H1 (cell line): ENCODE data around the gene STAP2. TPM values are rescaled to one million over a fixed set of nuclear protein-coding genes. Genes with fewer than 3 reads are reported as not detected.

Source experiments
- CTCF ChIA-PET: fragments of 300-600 bp; sonication (Branson Sonifier 250); formaldehyde crosslinking; loops from one replicate; lab custom pipeline; 2021; ENCODE audit not compliant: partially characterized antibody; lab: Charles Lee
- POLR2A ChIA-PET: fragments of 300-600 bp; sonication (Branson Sonifier 250); formaldehyde crosslinking; loops from one replicate; lab custom pipeline; 2021; ENCODE audit warnings: inconsistent platforms; ENCODE audit not compliant: partially characterized antibody; lab: Charles Lee
- DNase-seq, 2 experiments: peaks; one replicate each; pipeline versions ENCODE4 v3.0.0 to v3.0.0-alpha.2; 2010 to 2022; ENCODE audit warnings: low spot score in 2 of 2, low read depth in 1 of 2, mixed read lengths in 1 of 2
- FAIRE-seq: peaks from 2 replicates; lab custom pipeline; 2011; peaks lifted over from hg19 to GRCh38; lab: Jason Lieb, UNC
- H2AFZ ChIP-seq: 2 replicates; pipeline ENCODE4 v1.8.1; 2012; ENCODE audit warnings: low read length, inconsistent platforms
- H2AK5ac ChIP-seq: 2 replicates; pipeline ENCODE4 v1.6.1; 2013; ENCODE audit warnings: low read depth, low read length
- H2BK120ac ChIP-seq: replicated peaks from 2 replicates; pipeline ENCODE3; 2013; ENCODE audit warnings: low read depth, low read length, inconsistent platforms
- H2BK12ac ChIP-seq: 2 replicates; pipeline ENCODE4 v1.6.1; 2013; ENCODE audit warnings: low read depth, low read length
- H2BK15ac ChIP-seq: 2 replicates; pipeline ENCODE4 v1.6.1; 2013; ENCODE audit warnings: low read length
- H2BK20ac ChIP-seq: 2 replicates; pipeline ENCODE4 v1.6.1; 2013; ENCODE audit warnings: low read length
- H2BK5ac ChIP-seq: 2 replicates; pipeline ENCODE4 v1.6.1; 2013; ENCODE audit warnings: low read depth, low read length
- H3K14ac ChIP-seq: 2 replicates; pipeline ENCODE4 v1.6.1; 2013; ENCODE audit warnings: inconsistent platforms; ENCODE audit not compliant: insufficient read length
- H3K18ac ChIP-seq: 2 replicates; pipeline ENCODE4 v1.6.1; 2013; ENCODE audit warnings: low read length; ENCODE audit errors: extremely low read depth
- H3K23ac ChIP-seq: 2 replicates; pipeline ENCODE4 v1.6.1; 2013; ENCODE audit warnings: inconsistent platforms; ENCODE audit not compliant: insufficient read length
- H3K23me2 ChIP-seq: 2 replicates; pipeline ENCODE4 v1.6.1; 2013; ENCODE audit warnings: low read depth, low read length
- H3K27ac ChIP-seq: 2 replicates; pipeline ENCODE4 v1.6.1; 2011; ENCODE audit warnings: low read depth, low read length, inconsistent platforms
- H3K27me3 ChIP-seq, 4 experiments: replicated peaks in 1 of 4; 1 replicate in 1 of 4; 2 replicates in 3 of 4; pipeline versions ENCODE4 v1.6.1 to v1.8.1; 2011 to 2013; ENCODE audit warnings: low read length in 3 of 4, mild to moderate bottlenecking in 3 of 4, inconsistent platforms in 2 of 4, mixed read lengths in 2 of 4, moderate library complexity in 1 of 4; ENCODE audit not compliant: control insufficient read depth in 3 of 4, insufficient read depth in 3 of 4; ENCODE audit errors: extremely low read depth in 1 of 4
- H3K36me3 ChIP-seq, 4 experiments: 2 replicates each; pipeline versions ENCODE4 v1.6.1 to v1.8.1; 2011 to 2013; ENCODE audit warnings: mild to moderate bottlenecking in 4 of 4, low read length in 3 of 4, moderate library complexity in 2 of 4, control low read depth in 1 of 4, inconsistent platforms in 1 of 4; ENCODE audit not compliant: insufficient read depth in 4 of 4, control insufficient read depth in 2 of 4
- H3K4ac ChIP-seq: replicated peaks from 2 replicates; pipeline ENCODE3; 2013; ENCODE audit warnings: low read length, low read depth, mixed read lengths, inconsistent platforms; ENCODE audit not compliant: insufficient read length
- H3K4me1 ChIP-seq, 4 experiments: replicated peaks in 1 of 4; 1 replicate in 1 of 4; 2 replicates in 3 of 4; pipeline versions ENCODE4 v1.6.1 to v1.8.1; 2011 to 2013; ENCODE audit warnings: low read length in 3 of 4, inconsistent platforms in 2 of 4, mixed read lengths in 1 of 4; ENCODE audit not compliant: insufficient read depth in 4 of 4, control insufficient read depth in 3 of 4
- H3K4me2 ChIP-seq, 2 experiments: 2 replicates each; pipeline versions ENCODE4 v1.6.1 to v1.8.1; 2011 to 2013; ENCODE audit warnings: low read depth in 2 of 2, low read length in 2 of 2, control low read depth in 1 of 2, inconsistent platforms in 1 of 2, mild to moderate bottlenecking in 1 of 2; ENCODE audit not compliant: insufficient read depth in 1 of 2
- H3K4me3 ChIP-seq, 4 experiments: fragments of 200-600, 300-600 bp in 1 of 4; sonication (generic), shearing (Covaris generic), sonication (Bioruptor Twin) in 1 of 4; 2 replicates each; pipeline versions ENCODE4 v1.5.1 to v1.8.1; 2011 to 2016; ENCODE audit warnings: low read length in 4 of 4, low read depth in 3 of 4, control low read depth in 2 of 4, inconsistent platforms in 2 of 4, mild to moderate bottlenecking in 2 of 4, mixed read lengths in 1 of 4, moderate library complexity in 1 of 4; ENCODE audit not compliant: insufficient read depth in 2 of 4; ENCODE audit errors: extremely low read depth in 1 of 4
- H3K56ac ChIP-seq: replicated peaks from 2 replicates; pipeline ENCODE3; 2013; ENCODE audit warnings: low read depth, mild to moderate bottlenecking, mixed read lengths, low read length, inconsistent platforms; ENCODE audit not compliant: insufficient read length
- H3K79me1 ChIP-seq: 2 replicates; pipeline ENCODE4 v1.6.1; 2013; ENCODE audit warnings: low read depth, low read length, control low read depth
- H3K79me2 ChIP-seq, 2 experiments: 2 replicates each; pipeline versions ENCODE4 v1.6.1 to v1.8.1; 2012 to 2013; ENCODE audit warnings: low read length in 2 of 2, mild to moderate bottlenecking in 2 of 2, inconsistent platforms in 1 of 2; ENCODE audit not compliant: insufficient read depth in 2 of 2, control insufficient read depth in 1 of 2
- H3K9ac ChIP-seq, 4 experiments: replicated peaks in 1 of 4; 1 replicate in 1 of 4; 2 replicates in 3 of 4; pipeline versions ENCODE4 v1.6.1 to v1.8.1; 2011 to 2013; ENCODE audit warnings: low read depth in 3 of 4, low read length in 3 of 4, control low read depth in 2 of 4, mild to moderate bottlenecking in 2 of 4, moderate library complexity in 2 of 4, inconsistent platforms in 1 of 4; ENCODE audit errors: extremely low read depth in 1 of 4
- H3K9me3 ChIP-seq, 2 experiments: 2 replicates each; pipeline versions ENCODE4 v1.6.1 to v1.8.1; 2012 to 2013; ENCODE audit warnings: mild to moderate bottlenecking in 2 of 2, moderate library complexity in 2 of 2, control low read depth in 1 of 2, inconsistent platforms in 1 of 2, low read depth in 1 of 2, low read length in 1 of 2, mixed read lengths in 1 of 2; ENCODE audit not compliant: insufficient read depth in 2 of 2
- H4K20me1 ChIP-seq, 2 experiments: replicated peaks in 1 of 2; 2 replicates each; pipeline versions ENCODE3 to v1.8.1; 2011 to 2013; ENCODE audit warnings: inconsistent platforms in 2 of 2, low read length in 2 of 2, mild to moderate bottlenecking in 1 of 2; ENCODE audit not compliant: insufficient read depth in 2 of 2, control insufficient read depth in 1 of 2
- H4K5ac ChIP-seq: 2 replicates; pipeline ENCODE4 v1.6.1; 2013; ENCODE audit warnings: low read length, low read depth, mixed read lengths, inconsistent platforms; ENCODE audit not compliant: insufficient read length
- H4K8ac ChIP-seq: 2 replicates; pipeline ENCODE4 v1.8.0; 2013; ENCODE audit warnings: mild to moderate bottlenecking, moderate library complexity, low read length, inconsistent platforms; ENCODE audit not compliant: insufficient read depth; ENCODE audit errors: extremely low read depth
- H4K91ac ChIP-seq: replicated peaks from 2 replicates; pipeline ENCODE3; 2013; ENCODE audit warnings: low read length, mixed read lengths, inconsistent platforms; ENCODE audit not compliant: insufficient read length
- CHD1 ChIP-seq: IDR thresholded peaks from 2 replicates; pipeline ENCODE4 v1.6.1; 2012; ENCODE audit warnings: low read depth, low read length, improper control_type of control experiment
- KDM5A ChIP-seq: fragments of 200-600 bp; IDR thresholded peaks from 2 replicates; pipeline ENCODE4 v1.7.1; 2012; ENCODE audit warnings: mild to moderate bottlenecking, low read length, inconsistent platforms, mixed read lengths
- POLR2A ChIP-seq, 2 experiments: IDR thresholded peaks; 1 replicate in 1 of 2; 2 replicates in 1 of 2; pipeline ENCODE4 v1.6.1; 2011; ENCODE audit warnings: low read depth in 2 of 2, low read length in 2 of 2, mild to moderate bottlenecking in 2 of 2; ENCODE audit errors: control extremely low read depth in 1 of 2
- SP1 ChIP-seq: IDR thresholded peaks from 2 replicates; pipeline ENCODE4 v1.6.1; 2011; ENCODE audit warnings: low read depth, low read length
- WGBS, 2 experiments: shearing (Covaris generic) in 1 of 2; methylation state at CpG; one replicate each; pipeline versions ENCODE4 v1.1.6 to v1.1.7; 2013 to 2015; ENCODE audit warnings: low lambda C conversion rate in 2 of 2, mixed read lengths in 2 of 2, inconsistent platforms in 1 of 2, low coverage in 1 of 2, missing lambda C conversion rate in 1 of 2; ENCODE audit not compliant: insufficient replicate concordance in 2 of 2, insufficient coverage in 1 of 2, insufficient read length in 1 of 2; ENCODE audit errors: extremely low coverage in 1 of 2, missing lambda C conversion rate in 1 of 2; 5-methylcytosine and 5-hydroxymethylcytosine counted together
- polyA plus RNA-seq, 7 experiments: library from polyadenylated mRNA; depleted of rRNA in 3 of 7; stranded (reverse) in 5 of 7; unstranded in 2 of 7; fragments of >200 nt in 5 of 7; fragments of 200-250 nt in 2 of 7; gene quantifications; 1 replicate in 5 of 7; 2 replicates in 1 of 7; 4 replicates in 1 of 7; pipeline versions ENCODE4 v1.2.1 to v1.2.3, GENCODE V29; 2011 to 2013; ENCODE audit warnings: missing spikeins in 2 of 7, mixed read lengths in 2 of 7
- total RNA-seq: library from RNA; stranded (reverse); fragmentation: NEBNext Ultra II Directional; extraction: Animal tissue kit (Norgen Biotek cat#: 25700); gene quantifications from 2 replicates; pipeline ENCODE4 v1.2.1, GENCODE V29; 2021

Gene STAP2
- total and polyA plus RNA-seq, 2 of the 8 experiments (the other 6 are each of a cell fraction or from before 2014, with no cell fraction given): 15.3 to 37.3 TPM

DNA sequence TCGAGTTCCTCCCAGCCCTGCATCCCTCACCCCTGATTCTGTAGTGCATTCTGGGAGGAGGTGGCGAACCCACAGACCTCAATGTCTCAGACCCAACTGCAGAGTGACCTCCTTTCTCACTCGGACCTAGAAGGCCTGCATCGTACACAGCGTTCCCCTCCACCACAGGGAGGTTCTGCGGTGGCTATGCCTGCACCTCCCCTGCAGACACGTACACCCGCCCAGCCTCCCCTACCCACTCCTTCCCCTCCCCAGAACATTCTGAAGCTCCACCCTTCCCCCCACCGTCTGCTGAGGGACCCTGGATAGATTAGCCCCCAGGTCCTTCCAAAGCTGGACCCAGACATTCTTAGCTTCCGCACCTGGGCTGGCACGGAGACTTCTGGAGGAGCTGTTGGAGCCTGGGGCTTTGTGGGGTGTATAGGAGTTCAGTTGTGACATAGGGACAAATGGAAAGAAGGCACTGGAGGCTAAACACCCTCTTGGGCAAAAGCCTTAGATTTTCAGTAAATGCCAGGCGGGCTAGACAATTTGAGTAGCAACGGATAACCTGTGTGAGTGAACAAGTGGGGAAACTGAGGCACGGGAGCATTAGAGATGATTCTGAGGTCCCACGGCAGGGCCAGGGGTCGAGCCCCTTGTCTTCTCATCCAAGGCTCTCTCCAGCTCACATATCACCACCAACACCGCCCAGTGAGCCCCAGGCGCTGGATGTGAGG lies 34.6 kb downstream of the STAP2 start:
- no peak overlapping the region for H2BK120ac ChIP-seq
- peak overlapping the region; percentile 14 to 58 (median 42); a peak in 5 of 8 replicates for H3K4me3 ChIP-seq
- no peak overlapping the region for H2BK5ac ChIP-seq
- no peaks in the 10 kb centered on the region for H3K79me2 ChIP-seq
- peak overlapping the region; percentile 12 for H4K91ac ChIP-seq
- no peak for DNase-seq
- CTCF ChIA-PET: interaction anchor here (0.8 kb wide), 1 partner anchor 74 kb away, joined by 4 read pairs; the partner anchor contains the start of gene EBI3
- H3K4ac ChIP-seq: no peak overlapping the region
- no peak overlapping the region for H3K23ac ChIP-seq
- 0 out of 2 replicates have a peak overlapping the region, but pooled peaks have one; percentile 80 for H2BK20ac ChIP-seq
- H4K5ac ChIP-seq: no peak overlapping the region
- no peak overlapping the region; the same call in 1 of the 2 replicates for H4K8ac ChIP-seq
- no peaks in the 10 kb centered on the region; the same call in 1 of the 2 replicates for H3K23me2 ChIP-seq
- no peak overlapping the region for H2BK15ac ChIP-seq
- POLR2A ChIA-PET: interaction anchor here (0.9 to 12.2 kb wide), 6 partner anchors 9 to 143 kb away, joined by 3 to 86 read pairs (median 6); partner anchors contain the start of genes MPND and SHD
- H2AFZ ChIP-seq: no peak overlapping the region; the same call in 1 of the 2 replicates
- H4K20me1 ChIP-seq: peaks cover 0 to 2% of the 10 kb centered on the region in 2 experiments
- H3K9ac ChIP-seq: no peak overlapping the region
- no peak overlapping the region for H2BK12ac ChIP-seq
- no peak for FAIRE-seq
- H3K14ac ChIP-seq: no peak overlapping the region
- peaks cover 0 to 8% (median 0%) of the 10 kb centered on the region in 4 experiments; a peak in 3 of 7 replicates for H3K4me1 ChIP-seq
- no peak overlapping the region for H3K27ac ChIP-seq
- no peaks in the 10 kb centered on the region for H3K9me3 ChIP-seq
- no peak overlapping the region for H3K18ac ChIP-seq
- H2AK5ac ChIP-seq: no peak overlapping the region
- 69% methylated on average over 18 of the region's 18 CpGs; no CpG with 5 or more reads in 1 of the 2 experiments for WGBS, 2 experiments
- peaks cover 3 to 13% (median 7%) of the 10 kb centered on the region in 4 experiments; a peak in 6 of 8 replicates for H3K36me3 ChIP-seq
- peak overlapping the region; percentile 29 to 76; a peak in 3 of 4 replicates for H3K4me2 ChIP-seq
- no peaks in the 10 kb centered on the region for H3K27me3 ChIP-seq
- H3K79me1 ChIP-seq: peaks cover 3% of the 10 kb centered on the region; the same call in 1 of the 2 replicates
- H3K56ac ChIP-seq: no peak overlapping the region
- TF ChIP-seq KDM5A (no peak), CHD1 (no peak), POLR2A (IDR thresholded peaks at IDR 0.05; ENCODE audit: control extremely low read depth in 1 of 2, low read depth in 2 of 2, low read length in 2 of 2) (no peak), SP1 (no peak)
